ENCODE results near the gene TNFRSF4.

DNA sequence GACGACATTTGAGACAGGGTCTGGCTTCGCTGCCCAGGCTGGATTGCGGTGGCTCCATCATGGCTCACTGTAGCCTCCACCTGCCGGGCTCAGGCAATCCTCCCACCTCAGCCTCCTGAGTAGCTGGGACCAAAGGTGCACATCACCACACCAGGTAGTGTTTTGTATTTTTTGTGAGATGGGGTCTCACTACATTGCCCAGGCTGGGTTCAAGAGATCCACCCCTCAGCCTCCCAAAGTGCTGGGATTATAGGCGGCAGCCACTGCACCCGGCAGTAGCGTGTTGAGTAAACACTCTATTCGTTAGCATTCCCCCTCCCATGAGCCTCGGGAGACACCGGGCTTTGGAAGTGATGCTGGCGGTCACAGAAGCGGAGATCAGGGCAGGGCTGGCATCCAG is 39.4 kb upstream of the TNFRSF4 start:
- TF ChIP-seq, protein P1, sequence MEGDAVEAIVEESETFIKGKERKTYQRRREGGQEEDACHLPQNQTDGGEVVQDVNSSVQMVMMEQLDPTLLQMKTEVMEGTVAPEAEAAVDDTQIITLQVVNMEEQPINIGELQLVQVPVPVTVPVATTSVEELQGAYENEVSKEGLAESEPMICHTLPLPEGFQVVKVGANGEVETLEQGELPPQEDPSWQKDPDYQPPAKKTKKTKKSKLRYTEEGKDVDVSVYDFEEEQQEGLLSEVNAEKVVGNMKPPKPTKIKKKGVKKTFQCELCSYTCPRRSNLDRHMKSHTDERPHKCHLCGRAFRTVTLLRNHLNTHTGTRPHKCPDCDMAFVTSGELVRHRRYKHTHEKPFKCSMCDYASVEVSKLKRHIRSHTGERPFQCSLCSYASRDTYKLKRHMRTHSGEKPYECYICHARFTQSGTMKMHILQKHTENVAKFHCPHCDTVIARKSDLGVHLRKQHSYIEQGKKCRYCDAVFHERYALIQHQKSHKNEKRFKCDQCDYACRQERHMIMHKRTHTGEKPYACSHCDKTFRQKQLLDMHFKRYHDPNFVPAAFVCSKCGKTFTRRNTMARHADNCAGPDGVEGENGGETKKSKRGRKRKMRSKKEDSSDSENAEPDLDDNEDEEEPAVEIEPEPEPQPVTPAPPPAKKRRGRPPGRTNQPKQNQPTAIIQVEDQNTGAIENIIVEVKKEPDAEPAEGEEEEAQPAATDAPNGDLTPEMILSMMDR (IDR thresholded peaks at IDR 0.05): no peak
- TF ChIP-seq POLR2A (IDR thresholded peaks at IDR 0.05) (no peak), POLR2AphosphoS5 (IDR thresholded peaks at IDR 0.05) (no peak)
